GM12801 (cell line): ENCODE results near the gene ZFYVE16.

Experiments
- CTCF ChIP-seq: IDR thresholded peaks from one replicate; pipeline ENCODE4 v1.5.1; 2011; ENCODE audit warnings: control low read depth; ENCODE audit not compliant: insufficient read length; ENCODE audit errors: extremely low read depth

The ZFYVE16 gene

GRCh38 chr5:80407735-80408483, at the start of gene ZFYVE16:
ZFYVE16 (plus strand) TSS chr5:80408064; CDS start chr5:80434148, 26,084 bp downstream.
- TF ChIP-seq CTCF, result no peak

DNA sequence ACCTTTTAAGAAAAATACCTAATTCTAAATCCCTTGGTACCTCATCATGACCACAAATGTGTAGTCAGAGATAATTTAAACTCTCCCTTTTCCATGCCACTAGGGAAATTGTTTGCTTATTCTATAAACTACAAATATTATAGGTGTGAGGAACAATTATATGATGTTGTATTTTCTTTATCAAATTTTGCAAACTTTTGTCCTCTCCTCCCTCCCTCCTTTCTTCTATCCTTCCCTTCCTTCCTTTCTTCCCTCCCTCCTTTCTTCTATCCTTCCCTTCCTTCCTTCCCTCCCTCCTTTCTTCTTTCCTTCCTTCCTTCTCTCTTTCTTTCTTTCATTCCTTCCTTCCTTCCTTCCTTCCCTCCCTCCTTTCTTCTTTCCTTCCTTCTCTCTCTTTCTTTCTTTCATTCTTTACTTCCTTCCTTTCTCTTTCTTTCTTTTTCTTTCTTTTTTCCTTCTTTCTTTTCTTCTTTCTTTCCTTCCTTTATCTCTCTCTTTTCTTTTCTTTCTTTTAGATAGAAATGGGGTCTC, 46.9 kb upstream of the ZFYVE16 start:
- no peak for TF ChIP-seq CTCF

- TF ChIP-seq CTCF, result no peak
Measured at GRCh38 chr5:80364892-80365291, 43.0 kb upstream of the ZFYVE16 start.

- TF ChIP-seq CTCF, result no peak
Measured at GRCh38 chr5:80368661-80369480, 39.0 kb upstream of the ZFYVE16 start.

DNA sequence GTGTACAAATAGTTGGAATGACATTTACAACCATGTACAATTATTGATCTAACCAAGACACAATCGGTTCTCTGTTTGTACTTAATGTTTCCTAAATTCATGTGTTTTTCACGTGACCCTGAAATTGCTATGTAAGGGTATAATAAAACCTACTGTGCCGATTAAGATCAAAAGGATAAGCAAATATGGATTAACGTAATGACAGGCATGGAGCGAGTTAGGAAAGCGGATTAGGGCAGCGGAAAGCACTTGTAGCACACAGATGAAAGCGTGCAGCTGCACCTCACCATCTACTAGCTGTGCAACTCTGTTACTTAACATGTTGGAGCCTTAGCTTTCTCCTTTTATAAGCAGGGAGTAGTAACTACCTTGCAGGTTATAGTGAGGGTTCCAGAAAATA, 38.3 kb upstream of the ZFYVE16 start:
- TF ChIP-seq CTCF, result no peak

DNA sequence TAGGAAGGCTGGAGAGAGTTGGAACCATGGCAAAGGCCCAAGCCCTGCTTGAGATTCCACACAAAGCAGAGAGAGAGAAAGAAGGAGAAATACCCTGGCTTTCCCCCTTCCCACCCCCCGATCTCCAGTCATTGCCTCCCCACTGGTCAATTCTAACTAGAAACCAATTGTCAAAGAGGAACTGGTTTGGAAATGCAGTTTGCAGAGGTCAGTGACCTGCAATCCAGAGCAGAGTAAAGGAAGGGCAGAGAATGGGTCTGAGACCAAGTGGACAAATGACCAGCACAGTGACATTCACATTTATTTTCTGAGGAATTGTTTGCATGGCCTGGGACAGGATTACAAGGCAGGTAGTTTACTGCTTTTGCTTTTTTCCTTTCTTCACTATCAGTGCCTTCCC, 37.5 kb upstream of the ZFYVE16 start:
- no peak for TF ChIP-seq CTCF

- no peak for TF ChIP-seq CTCF
Measured at GRCh38 chr5:80372780-80373179, 35.1 kb upstream of the ZFYVE16 start.
